Ishikawa (cell line): ENCODE data around the gene GNG7.

Source experiments
- CEBPB ChIP-seq: IDR thresholded peaks from 2 replicates; pipeline ENCODE4 v1.6.1; 2012
- CREB1 ChIP-seq: IDR thresholded peaks from 2 replicates; pipeline ENCODE4 v1.6.1; 2012; ENCODE audit warnings: low read depth
- EGR1 ChIP-seq: IDR thresholded peaks from 2 replicates; pipeline ENCODE4 v1.6.1; 2012
- EP300 ChIP-seq: IDR thresholded peaks from 2 replicates; pipeline ENCODE4 v1.6.1; 2012; ENCODE audit warnings: borderline replicate concordance
- FOXM1 ChIP-seq: IDR thresholded peaks from 2 replicates; pipeline ENCODE4 v1.6.1; 2012; ENCODE audit warnings: low read depth, borderline replicate concordance
- NFIC ChIP-seq: IDR thresholded peaks from 2 replicates; pipeline ENCODE4 v1.6.1; 2012
- RAD21 ChIP-seq: IDR thresholded peaks from 2 replicates; pipeline ENCODE4 v1.6.1; 2012; ENCODE audit warnings: low read depth
- TAF1 ChIP-seq: IDR thresholded peaks from 2 replicates; pipeline ENCODE4 v1.6.1; 2012; ENCODE audit warnings: low read depth, mild to moderate bottlenecking
- TCF12 ChIP-seq: IDR thresholded peaks from 2 replicates; pipeline ENCODE4 v1.6.1; 2012; ENCODE audit warnings: low read depth
- TEAD4 ChIP-seq: IDR thresholded peaks from 2 replicates; pipeline ENCODE4 v1.6.1; 2012
- YY1 ChIP-seq: IDR thresholded peaks from 2 replicates; pipeline ENCODE4 v1.6.1; 2012; ENCODE audit warnings: low read depth
- ZBTB7A ChIP-seq: IDR thresholded peaks from 2 replicates; pipeline ENCODE4 v1.6.1; 2012; ENCODE audit warnings: low read depth
- TF ChIP-seq, protein P1 (sequence below): IDR thresholded peaks from 2 replicates; pipeline ENCODE4 v1.6.1; 2012
- TF ChIP-seq, protein P2 (sequence below): IDR thresholded peaks from 2 replicates; pipeline ENCODE4 v1.6.1; 2012
- TF ChIP-seq, protein P3 (sequence below): IDR thresholded peaks from 2 replicates; pipeline ENCODE4 v1.6.1; 2012; ENCODE audit warnings: low read depth, mild to moderate bottlenecking

The GNG7 gene

DNA sequence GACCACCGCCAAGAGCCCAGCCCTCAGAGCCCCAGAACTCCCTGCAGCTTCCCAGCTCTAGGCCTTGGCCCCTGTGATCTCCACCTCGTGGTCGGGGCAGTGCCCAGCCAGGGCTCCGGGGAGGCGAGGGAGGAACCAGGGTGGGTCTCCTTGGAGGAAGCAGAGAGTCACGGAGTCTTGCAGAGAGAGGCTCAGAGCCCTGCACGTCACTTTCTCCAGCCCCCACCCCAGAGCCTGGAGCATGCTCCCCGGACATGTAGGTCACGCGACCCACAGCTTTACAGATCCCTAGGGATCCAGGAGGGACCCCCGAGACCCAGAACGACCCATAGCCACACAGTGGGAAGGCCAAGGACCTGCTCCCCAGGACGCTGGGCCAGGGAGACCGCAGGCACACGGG, 214.7 kb downstream of the GNG7 start:
- TF ChIP-seq YY1: no peak
- TF ChIP-seq TAF1: no peak
- no peak for TF ChIP-seq TCF12
- TF ChIP-seq CREB1: no peak
- TF ChIP-seq, protein P1, sequence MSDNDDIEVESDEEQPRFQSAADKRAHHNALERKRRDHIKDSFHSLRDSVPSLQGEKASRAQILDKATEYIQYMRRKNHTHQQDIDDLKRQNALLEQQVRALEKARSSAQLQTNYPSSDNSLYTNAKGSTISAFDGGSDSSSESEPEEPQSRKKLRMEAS: no peak
- TF ChIP-seq CEBPB: no peak
- TF ChIP-seq FOXM1: no peak
- no peak for TF ChIP-seq TEAD4
- TF ChIP-seq RAD21: no peak
- TF ChIP-seq, protein P2, sequence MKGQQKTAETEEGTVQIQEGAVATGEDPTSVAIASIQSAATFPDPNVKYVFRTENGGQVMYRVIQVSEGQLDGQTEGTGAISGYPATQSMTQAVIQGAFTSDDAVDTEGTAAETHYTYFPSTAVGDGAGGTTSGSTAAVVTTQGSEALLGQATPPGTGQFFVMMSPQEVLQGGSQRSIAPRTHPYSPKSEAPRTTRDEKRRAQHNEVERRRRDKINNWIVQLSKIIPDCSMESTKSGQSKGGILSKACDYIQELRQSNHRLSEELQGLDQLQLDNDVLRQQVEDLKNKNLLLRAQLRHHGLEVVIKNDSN: no peak
- no peak for TF ChIP-seq ZBTB7A
- TF ChIP-seq EP300: no peak
- no peak for TF ChIP-seq EGR1
- no peak for TF ChIP-seq NFIC
- TF ChIP-seq, protein P3, sequence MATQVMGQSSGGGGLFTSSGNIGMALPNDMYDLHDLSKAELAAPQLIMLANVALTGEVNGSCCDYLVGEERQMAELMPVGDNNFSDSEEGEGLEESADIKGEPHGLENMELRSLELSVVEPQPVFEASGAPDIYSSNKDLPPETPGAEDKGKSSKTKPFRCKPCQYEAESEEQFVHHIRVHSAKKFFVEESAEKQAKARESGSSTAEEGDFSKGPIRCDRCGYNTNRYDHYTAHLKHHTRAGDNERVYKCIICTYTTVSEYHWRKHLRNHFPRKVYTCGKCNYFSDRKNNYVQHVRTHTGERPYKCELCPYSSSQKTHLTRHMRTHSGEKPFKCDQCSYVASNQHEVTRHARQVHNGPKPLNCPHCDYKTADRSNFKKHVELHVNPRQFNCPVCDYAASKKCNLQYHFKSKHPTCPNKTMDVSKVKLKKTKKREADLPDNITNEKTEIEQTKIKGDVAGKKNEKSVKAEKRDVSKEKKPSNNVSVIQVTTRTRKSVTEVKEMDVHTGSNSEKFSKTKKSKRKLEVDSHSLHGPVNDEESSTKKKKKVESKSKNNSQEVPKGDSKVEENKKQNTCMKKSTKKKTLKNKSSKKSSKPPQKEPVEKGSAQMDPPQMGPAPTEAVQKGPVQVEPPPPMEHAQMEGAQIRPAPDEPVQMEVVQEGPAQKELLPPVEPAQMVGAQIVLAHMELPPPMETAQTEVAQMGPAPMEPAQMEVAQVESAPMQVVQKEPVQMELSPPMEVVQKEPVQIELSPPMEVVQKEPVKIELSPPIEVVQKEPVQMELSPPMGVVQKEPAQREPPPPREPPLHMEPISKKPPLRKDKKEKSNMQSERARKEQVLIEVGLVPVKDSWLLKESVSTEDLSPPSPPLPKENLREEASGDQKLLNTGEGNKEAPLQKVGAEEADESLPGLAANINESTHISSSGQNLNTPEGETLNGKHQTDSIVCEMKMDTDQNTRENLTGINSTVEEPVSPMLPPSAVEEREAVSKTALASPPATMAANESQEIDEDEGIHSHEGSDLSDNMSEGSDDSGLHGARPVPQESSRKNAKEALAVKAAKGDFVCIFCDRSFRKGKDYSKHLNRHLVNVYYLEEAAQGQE: no peak

DNA sequence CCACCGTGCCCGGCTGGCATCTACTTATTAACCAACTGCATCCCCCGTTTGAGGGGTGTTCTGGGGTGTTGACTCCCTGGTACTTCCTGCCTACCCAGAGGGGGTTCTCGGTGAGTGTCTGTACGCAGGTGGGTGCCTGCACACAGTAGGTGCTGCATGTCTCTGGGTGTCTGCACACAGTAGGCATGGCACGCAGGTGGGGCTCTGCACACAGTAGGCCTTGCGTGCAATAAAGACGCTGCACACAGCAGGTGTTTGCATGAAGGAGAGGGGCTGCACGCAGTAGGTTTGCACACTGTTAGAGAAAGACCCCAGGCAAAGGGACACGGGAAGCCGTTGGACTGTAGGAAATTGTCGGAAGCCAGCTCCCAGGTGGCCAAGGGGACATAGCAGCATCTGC, 215.4 kb downstream of the GNG7 start:
- no peak for TF ChIP-seq EP300
- no peak for TF ChIP-seq CREB1
- TF ChIP-seq, protein P3: no peak
- TF ChIP-seq YY1: no peak

DNA sequence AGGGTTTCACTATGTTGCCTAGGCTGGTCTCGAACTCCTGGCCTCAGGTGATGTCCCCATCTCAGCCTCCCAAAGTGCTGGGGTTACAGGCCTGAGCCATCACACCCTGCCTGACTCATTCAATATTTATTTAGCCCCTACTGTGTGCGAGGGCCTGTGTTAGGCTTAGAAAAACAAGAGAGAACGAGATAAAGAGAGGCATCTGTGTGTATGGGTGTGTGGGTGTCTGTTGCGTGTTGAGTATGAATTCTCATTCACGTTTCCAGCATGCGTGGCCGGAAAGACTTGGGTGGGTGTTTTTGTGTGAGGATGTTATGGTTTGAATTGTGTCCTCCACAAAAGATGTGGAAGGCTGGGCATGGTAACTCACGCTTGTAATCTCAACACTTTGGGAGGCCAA, 217.1 kb downstream of the GNG7 start:
- TF ChIP-seq YY1: no peak
- no peak for TF ChIP-seq TCF12
- TF ChIP-seq FOXM1: no peak
- TF ChIP-seq RAD21: no peak
- TF ChIP-seq TEAD4: no peak
- TF ChIP-seq, protein P2: no peak
- TF ChIP-seq NFIC: no peak
- TF ChIP-seq, protein P1: no peak
- TF ChIP-seq CREB1: no peak
- TF ChIP-seq ZBTB7A: no peak

DNA sequence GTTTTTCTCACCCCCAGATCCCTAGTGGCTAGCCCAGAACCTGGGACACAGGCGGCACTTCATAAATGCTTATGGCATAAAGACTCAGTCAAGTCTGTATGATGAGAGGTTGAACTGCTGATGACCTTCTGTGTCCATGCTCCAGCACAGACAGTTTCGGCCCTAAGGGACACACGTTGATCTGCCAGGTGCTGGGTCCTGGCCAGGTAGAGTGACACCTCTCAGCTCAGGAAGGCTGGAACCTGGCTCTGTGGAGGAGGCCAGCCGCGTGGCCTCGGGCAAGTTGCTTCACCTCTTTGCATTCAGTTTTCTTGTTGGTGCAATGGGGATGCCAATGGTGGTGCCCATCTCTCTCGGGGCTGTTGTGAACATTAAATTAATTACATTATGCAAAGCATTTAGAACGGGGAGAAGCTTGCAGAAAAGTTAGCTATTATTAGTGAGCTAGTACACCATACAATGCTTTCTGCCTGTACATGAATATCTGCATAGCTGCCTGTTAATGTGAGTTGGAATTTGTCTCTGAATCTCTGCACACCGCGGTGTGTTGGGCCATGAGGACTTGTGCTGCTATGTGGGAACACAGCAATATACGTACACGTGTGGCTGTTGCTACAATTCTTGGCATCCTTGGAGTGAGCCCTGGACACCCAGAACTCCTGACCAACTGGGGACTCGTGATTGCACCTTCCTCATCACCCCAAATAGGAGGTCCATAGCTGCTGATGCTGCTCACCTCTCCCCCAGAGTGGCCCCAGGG, 218.1 kb downstream of the GNG7 start:
- TF ChIP-seq, protein P3: no peak
- no peak for TF ChIP-seq RAD21
- TF ChIP-seq, protein P1: no peak
- TF ChIP-seq, protein P2: no peak
- no peak for TF ChIP-seq TAF1
- no peak for TF ChIP-seq EGR1
- TF ChIP-seq NFIC: no peak
- TF ChIP-seq CREB1: no peak
- TF ChIP-seq YY1: no peak
- TF ChIP-seq FOXM1: no peak
- no peak for TF ChIP-seq ZBTB7A
- no peak for TF ChIP-seq EP300
- TF ChIP-seq TEAD4: no peak
- TF ChIP-seq TCF12: no peak
- no peak for TF ChIP-seq CEBPB
